Keratinocyte (primary cell): ENCODE measurements around the gene PLAU. TPM values are rescaled to one million over a fixed set of nuclear protein-coding genes. Genes with fewer than 3 reads are reported as not detected.
A peak's percentile ranks its signal among the peaks of the same experiment; 100 is the strongest.

Experiments
- DNase-seq: peaks from one replicate; pipeline ENCODE4 v3.0.0-alpha.2; 2011; ENCODE audit warnings: low read depth, missing footprints, low spot score
- FAIRE-seq: peaks from 2 replicates; lab custom pipeline; 2011; peaks lifted over from hg19 to GRCh38; lab: Jason Lieb, UNC
- H2AFZ ChIP-seq: 2 replicates; pipeline ENCODE4 v1.6.0; 2012; ENCODE audit warnings: low read length, control low read depth, inconsistent platforms; ENCODE audit not compliant: control insufficient read depth
- H3K27ac ChIP-seq: 2 replicates; pipeline ENCODE4 v1.5.1; 2011; ENCODE audit warnings: low read length; ENCODE audit not compliant: control insufficient read depth, insufficient read depth
- H3K27me3 ChIP-seq: 3 replicates; pipeline ENCODE4 v1.6.0; 2011; ENCODE audit warnings: low read length; ENCODE audit not compliant: control insufficient read depth, insufficient read depth; ENCODE audit errors: extremely low read depth
- H3K36me3 ChIP-seq, 2 experiments: 2 replicates in 1 of 2; 3 replicates in 1 of 2; pipeline ENCODE4 v1.5.1; 2011; ENCODE audit warnings: low read length in 2 of 2, mild to moderate bottlenecking in 1 of 2; ENCODE audit not compliant: control insufficient read depth in 2 of 2, insufficient read depth in 2 of 2; ENCODE audit errors: extremely low read depth in 1 of 2
- H3K4me1 ChIP-seq: 3 replicates; pipeline ENCODE4 v1.5.1; 2011; ENCODE audit warnings: low read length; ENCODE audit not compliant: control insufficient read depth, insufficient read depth; ENCODE audit errors: extremely low read depth
- H3K4me2 ChIP-seq: 3 replicates; pipeline ENCODE4 v1.6.0; 2011; ENCODE audit warnings: low read depth, low read length; ENCODE audit not compliant: control insufficient read depth, insufficient read depth; ENCODE audit errors: extremely low read depth
- H3K4me3 ChIP-seq, 3 experiments: fragments of 200-600 bp in 1 of 3; sonication (generic) in 1 of 3; 2 replicates in 2 of 3; 3 replicates in 1 of 3; pipeline ENCODE4 v1.5.1; 2011 to 2016; ENCODE audit warnings: low read length in 3 of 3, mild to moderate bottlenecking in 3 of 3, control low read depth in 2 of 3, inconsistent platforms in 1 of 3, low read depth in 1 of 3, mixed read lengths in 1 of 3, mixed run types in 1 of 3, moderate library complexity in 1 of 3; ENCODE audit not compliant: control insufficient read depth in 2 of 3, insufficient read depth in 2 of 3; ENCODE audit errors: extremely low read depth in 1 of 3
- H3K79me2 ChIP-seq: 2 replicates; pipeline ENCODE4 v1.6.0; 2012; ENCODE audit warnings: low read length; ENCODE audit not compliant: control insufficient read depth, insufficient read depth
- H3K9ac ChIP-seq: 3 replicates; pipeline ENCODE4 v1.6.0; 2011; ENCODE audit warnings: low read length; ENCODE audit not compliant: control insufficient read depth, insufficient read depth; ENCODE audit errors: extremely low read depth
- H3K9me1 ChIP-seq: 3 replicates; pipeline ENCODE4 v1.6.0; 2011; ENCODE audit warnings: low read length; ENCODE audit not compliant: control insufficient read depth, insufficient read depth; ENCODE audit errors: extremely low read depth
- H3K9me3 ChIP-seq: 2 replicates; pipeline ENCODE4 v1.5.1; 2012; ENCODE audit warnings: low read depth, low read length; ENCODE audit not compliant: control insufficient read depth
- H4K20me1 ChIP-seq: 3 replicates; pipeline ENCODE4 v1.6.0; 2011; ENCODE audit warnings: low read length; ENCODE audit not compliant: control insufficient read depth, insufficient read depth; ENCODE audit errors: extremely low read depth
- EZH2 ChIP-seq: IDR thresholded peaks from one replicate; pipeline ENCODE4 v1.6.1; 2012; ENCODE audit warnings: inconsistent platforms, mild to moderate bottlenecking, low read length, moderate library complexity
- dilution Hi-C: fragments of 300-500 bp; cut with MboI; formaldehyde crosslinking; loops from one replicate; pipeline ENCODE4 v1.7.0; 2020; ENCODE audit warnings: low sequenced_read_pairs; ENCODE audit not compliant: extremely low pct_ligation_motif_present
- polyA plus RNA-seq, 5 experiments: library from polyadenylated mRNA; depleted of rRNA in 3 of 5; stranded (reverse) in 3 of 5; stranded (forward) in 1 of 5; unstranded in 1 of 5; fragments of >200 nt; gene quantifications; 1 replicate in 1 of 5; 2 replicates in 3 of 5; 3 replicates in 1 of 5; pipeline versions ENCODE4 v1.2.1 to v1.2.3, GENCODE V29; 2011 to 2012; ENCODE audit warnings: missing spikeins in 2 of 5, low read depth in 1 of 5, low replicate concordance in 1 of 5
- TF ChIP-seq, protein P1 (sequence below), 3 experiments: IDR thresholded peaks in 1 of 3; conservative IDR thresholded peaks in 1 of 3; optimal IDR thresholded peaks in 1 of 3; 2 replicates in 2 of 3; 3 replicates in 1 of 3; pipeline versions ENCODE3 to v1.5.1; 2011; ENCODE audit warnings: low read length in 3 of 3, mild to moderate bottlenecking in 3 of 3, moderate library complexity in 2 of 3, control low read depth in 1 of 3, inconsistent platforms in 1 of 3; ENCODE audit not compliant: insufficient read depth in 2 of 3; ENCODE audit errors: extremely low read depth in 1 of 3

PLAU gene
- polyA plus RNA-seq, 1 donor (not counting 4 experiments of a cell fraction or from before 2014, with no cell fraction given), result 262 TPM

DNA sequence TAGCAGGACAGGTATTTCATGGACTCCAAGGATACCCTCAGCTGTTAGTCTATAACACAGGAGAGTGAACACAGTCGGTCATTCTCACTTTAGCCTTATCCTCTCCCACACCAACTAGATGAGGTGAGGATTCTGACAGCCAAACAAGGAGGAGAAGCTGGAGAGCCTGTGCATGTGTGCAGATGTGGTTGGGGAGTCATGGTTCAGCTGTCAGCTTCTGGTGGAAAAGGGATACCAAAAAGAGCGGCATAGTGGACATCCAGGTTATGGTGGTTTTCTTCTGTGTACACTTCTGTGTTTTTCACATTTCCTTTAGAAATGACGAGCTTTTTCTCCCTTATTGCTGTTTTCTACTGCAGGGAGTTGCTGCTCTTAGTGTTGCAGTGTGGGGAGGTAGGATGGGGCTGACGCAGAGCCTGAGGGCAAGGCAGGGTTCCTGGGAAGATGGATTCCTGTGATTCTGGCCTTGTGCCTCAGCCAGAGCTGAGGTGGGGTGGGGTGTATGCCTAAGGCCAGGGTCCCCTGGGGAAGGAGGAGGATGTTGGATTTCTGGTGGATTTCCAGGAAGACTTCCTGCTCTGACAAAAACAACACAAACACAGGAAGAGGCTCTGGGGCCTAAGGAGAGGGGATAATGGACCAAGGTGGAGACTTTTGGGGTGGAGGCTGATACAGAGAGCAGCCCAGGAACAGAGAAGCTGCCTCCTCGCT is 26.6 kb downstream of the PLAU start:
- dilution Hi-C loops, result no loop called here
- Histone ChIP-seq H2AFZ (peak overlapping the region; percentile 72), H3K27me3 (no peaks in the 10 kb centered on the region), H3K27ac (peak overlapping the region; percentile 53), H3K36me3 (no peaks in the 10 kb centered on the region), H3K9me1 (no peaks in the 10 kb centered on the region), H3K9ac (peak overlapping the region; percentile 16), H3K4me2 (no peak overlapping the region), H4K20me1 (no peaks in the 10 kb centered on the region), H3K4me3 (no peak overlapping the region), H3K4me1 (peaks cover 46% of the 10 kb centered on the region), H3K9me3 (no peaks in the 10 kb centered on the region), H3K79me2 (no peaks in the 10 kb centered on the region)
- TF ChIP-seq, protein P1, sequence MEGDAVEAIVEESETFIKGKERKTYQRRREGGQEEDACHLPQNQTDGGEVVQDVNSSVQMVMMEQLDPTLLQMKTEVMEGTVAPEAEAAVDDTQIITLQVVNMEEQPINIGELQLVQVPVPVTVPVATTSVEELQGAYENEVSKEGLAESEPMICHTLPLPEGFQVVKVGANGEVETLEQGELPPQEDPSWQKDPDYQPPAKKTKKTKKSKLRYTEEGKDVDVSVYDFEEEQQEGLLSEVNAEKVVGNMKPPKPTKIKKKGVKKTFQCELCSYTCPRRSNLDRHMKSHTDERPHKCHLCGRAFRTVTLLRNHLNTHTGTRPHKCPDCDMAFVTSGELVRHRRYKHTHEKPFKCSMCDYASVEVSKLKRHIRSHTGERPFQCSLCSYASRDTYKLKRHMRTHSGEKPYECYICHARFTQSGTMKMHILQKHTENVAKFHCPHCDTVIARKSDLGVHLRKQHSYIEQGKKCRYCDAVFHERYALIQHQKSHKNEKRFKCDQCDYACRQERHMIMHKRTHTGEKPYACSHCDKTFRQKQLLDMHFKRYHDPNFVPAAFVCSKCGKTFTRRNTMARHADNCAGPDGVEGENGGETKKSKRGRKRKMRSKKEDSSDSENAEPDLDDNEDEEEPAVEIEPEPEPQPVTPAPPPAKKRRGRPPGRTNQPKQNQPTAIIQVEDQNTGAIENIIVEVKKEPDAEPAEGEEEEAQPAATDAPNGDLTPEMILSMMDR (optimal IDR thresholded peaks at IDR 0.05 in 1 of 3, IDR thresholded peaks at IDR 0.05 in 1 of 3, conservative IDR thresholded peaks at IDR 0.05 in 1 of 3; ENCODE audit: extremely low read depth in 1 of 3, insufficient read depth in 2 of 3, low read length in 3 of 3), result no peak
- TF ChIP-seq EZH2, result no peak
- FAIRE-seq (peak; percentile 39), DNase-seq (no peak)

DNA sequence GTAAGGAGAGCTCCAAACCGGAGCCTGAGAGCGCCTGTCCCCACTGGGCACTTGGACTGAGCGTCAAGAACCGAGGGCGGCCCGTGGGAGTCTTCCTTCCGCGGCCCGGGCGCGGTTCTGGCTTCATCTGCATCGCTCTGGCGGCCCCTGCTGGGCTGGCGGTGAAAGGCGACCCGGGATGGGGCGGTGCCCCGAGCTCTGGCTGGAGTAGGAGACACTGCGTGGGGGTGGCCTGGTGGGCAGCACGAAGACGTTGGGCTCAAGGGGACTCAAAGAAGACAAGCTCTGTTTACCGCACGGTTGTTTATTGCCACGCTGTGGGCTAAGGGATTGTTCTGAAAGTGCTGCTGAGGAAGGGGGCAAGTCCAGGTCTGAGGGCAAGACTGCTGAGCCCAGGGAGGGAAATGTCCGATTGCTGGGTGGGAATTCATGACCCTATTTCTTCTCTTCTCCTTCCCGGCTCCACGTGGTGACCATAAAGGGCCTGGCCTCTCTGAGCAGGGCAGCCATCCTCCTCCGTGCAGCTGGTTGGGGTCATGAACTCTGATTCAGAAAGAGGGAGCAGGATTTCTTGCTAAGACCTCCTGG is 29.8 kb downstream of the PLAU start:
- no peak for FAIRE-seq

More for the DNA sequence above, 29.8 kb downstream of the PLAU start:
- peak overlapping the region; percentile 92 for H2AFZ ChIP-seq
- peak overlapping the region; percentile 58 for H3K9ac ChIP-seq
- peaks cover 31% of the 10 kb centered on the region for H3K4me1 ChIP-seq
- H3K4me2 ChIP-seq, result peak overlapping the region; percentile 52
- H3K36me3 ChIP-seq, result no peaks in the 10 kb centered on the region
- dilution Hi-C loops, result no loop called here
- H3K27ac ChIP-seq, result peak overlapping the region; percentile 50
- H4K20me1 ChIP-seq, result no peaks in the 10 kb centered on the region
- no peak for DNase-seq
- H3K9me1 ChIP-seq, result no peaks in the 10 kb centered on the region
- TF ChIP-seq, protein P1 (optimal IDR thresholded peaks at IDR 0.05 in 1 of 3, IDR thresholded peaks at IDR 0.05 in 1 of 3, conservative IDR thresholded peaks at IDR 0.05 in 1 of 3; ENCODE audit: extremely low read depth in 1 of 3, insufficient read depth in 2 of 3, low read length in 3 of 3), result peak; percentile 84 to 99 (median 90)
- no peak for TF ChIP-seq EZH2
- H3K4me3 ChIP-seq, result peak overlapping the region in 1 of 3 experiments; percentile 11
- H3K9me3 ChIP-seq, result no peaks in the 10 kb centered on the region
- no peaks in the 10 kb centered on the region for H3K27me3 ChIP-seq
- no peaks in the 10 kb centered on the region for H3K79me2 ChIP-seq
